ENCODE results near the gene MYRFL. TPM values are rescaled to one million over a fixed set of nuclear protein-coding genes. Genes with fewer than 3 reads are reported as not detected.

The MYRFL gene
- total RNA-seq, 2 experiments from 2014 or later = not detected

DNA sequence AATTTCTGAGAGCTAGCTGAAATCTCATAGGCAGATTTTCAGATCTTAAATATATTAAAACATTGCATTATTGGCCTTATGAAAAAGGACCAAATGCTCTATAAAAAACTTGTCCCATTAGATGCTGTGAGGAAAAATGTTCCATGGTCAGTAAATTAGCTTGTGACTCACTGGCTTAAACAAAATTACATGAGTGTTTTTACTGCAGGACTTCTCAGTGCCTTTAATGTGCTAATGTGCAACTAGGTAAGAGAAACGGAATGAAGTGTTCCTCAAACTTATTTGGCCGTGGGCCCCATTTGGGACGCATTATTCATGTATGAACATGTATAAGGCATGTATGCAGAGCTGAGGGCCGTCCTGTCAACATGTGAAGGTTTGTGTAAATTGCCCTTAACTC lies 41.7 kb downstream of the MYRFL start:
- ChIA-PET CTCF (interaction anchor here (1.1 kb wide), 1 partner anchor 34 kb away, joined by 3 read pairs; no protein-coding TSS in a partner anchor), POLR2A (no interaction called here)
- Mint-ChIP-seq H3K4me1 (ENCODE audit: low read depth) (no peaks in the 10 kb centered on the region), H3K27me3 (peaks cover 10% of the 10 kb centered on the region), H3K36me3 (ENCODE audit: low read depth) (no peaks in the 10 kb centered on the region), H3K4me3 (no peak overlapping the region), H3K27ac (no peak overlapping the region), H3K9me3 (no peaks in the 10 kb centered on the region)
- DNase-seq = no peak
- ATAC-seq = no peak
- no peak for TF ChIP-seq CTCF (IDR thresholded peaks at IDR 0.05)
- intact Hi-C loops (cut with micrococcal nuclease) = no loop called here

DNA sequence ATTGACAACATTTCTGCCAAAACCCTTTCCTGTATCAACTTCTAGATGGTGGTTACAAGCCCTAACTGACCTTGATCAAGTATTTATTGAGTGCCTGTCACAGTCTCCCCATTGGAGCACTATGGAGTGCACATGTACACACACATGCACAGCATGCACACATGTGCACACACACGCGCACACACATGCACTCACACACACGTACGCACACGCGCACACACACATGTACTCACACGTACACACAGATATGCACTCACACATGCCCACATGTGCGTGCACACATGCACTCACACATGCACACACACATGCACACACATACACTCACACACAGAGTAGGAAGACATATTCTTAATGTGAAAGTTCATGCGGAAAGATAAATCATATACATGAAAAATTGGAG lies 43.7 kb downstream of the MYRFL start:
- ChIA-PET POLR2A (no interaction called here), CTCF (interaction anchor here (2.4 kb wide), 1 partner anchor 11 kb away, joined by 11 read pairs; no protein-coding TSS in a partner anchor)
- Mint-ChIP-seq H3K36me3 (ENCODE audit: low read depth) (no peaks in the 10 kb centered on the region), H3K4me1 (ENCODE audit: low read depth) (no peaks in the 10 kb centered on the region), H3K27ac (no peak overlapping the region), H3K9me3 (no peaks in the 10 kb centered on the region), H3K27me3 (peaks cover 11% of the 10 kb centered on the region), H3K4me3 (no peak overlapping the region)
- DNase-seq (no peak), ATAC-seq (no peak)
- intact Hi-C loops (cut with micrococcal nuclease) = no loop called here
- no peak for TF ChIP-seq CTCF (IDR thresholded peaks at IDR 0.05)

DNA sequence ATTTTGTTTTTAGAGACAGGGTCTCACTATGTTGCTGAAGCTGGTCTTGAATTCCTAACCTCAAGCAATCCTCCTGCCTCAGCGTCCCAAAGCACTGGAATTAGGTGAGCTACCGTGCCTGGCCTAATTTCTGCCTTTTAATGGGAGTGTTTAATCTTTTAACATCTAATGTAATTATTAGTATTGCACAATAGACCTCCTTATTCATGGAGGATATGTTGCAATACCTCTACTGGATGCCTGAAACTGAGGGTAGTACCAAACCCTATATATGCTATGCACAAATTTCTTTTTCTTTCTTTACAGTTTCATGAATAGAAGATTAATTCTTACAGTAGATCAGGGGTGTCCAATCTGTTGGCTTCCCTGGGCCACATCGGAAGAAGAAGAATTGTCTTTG lies 47.8 kb downstream of the MYRFL start:
- no peaks in the 10 kb centered on the region for H3K9me3 Mint-ChIP-seq
- TF ChIP-seq CTCF (IDR thresholded peaks at IDR 0.05) = no peak
- ChIA-PET POLR2A (no interaction called here), CTCF (interaction anchor here (0.9 to 1.4 kb wide), 2 partner anchors 9 to 28 kb away, joined by 3 read pairs; no protein-coding TSS in a partner anchor)
- intact Hi-C loops (cut with micrococcal nuclease) = no loop called here
- ATAC-seq = no peak
- H3K27me3 Mint-ChIP-seq = peaks cover 12% of the 10 kb centered on the region
- no peaks in the 10 kb centered on the region for H3K4me1 Mint-ChIP-seq (ENCODE audit: low read depth)
- DNase-seq = no peak
- H3K36me3 Mint-ChIP-seq (ENCODE audit: low read depth) = no peaks in the 10 kb centered on the region
- H3K4me3 Mint-ChIP-seq = no peak overlapping the region
- H3K27ac Mint-ChIP-seq = no peak overlapping the region

DNA sequence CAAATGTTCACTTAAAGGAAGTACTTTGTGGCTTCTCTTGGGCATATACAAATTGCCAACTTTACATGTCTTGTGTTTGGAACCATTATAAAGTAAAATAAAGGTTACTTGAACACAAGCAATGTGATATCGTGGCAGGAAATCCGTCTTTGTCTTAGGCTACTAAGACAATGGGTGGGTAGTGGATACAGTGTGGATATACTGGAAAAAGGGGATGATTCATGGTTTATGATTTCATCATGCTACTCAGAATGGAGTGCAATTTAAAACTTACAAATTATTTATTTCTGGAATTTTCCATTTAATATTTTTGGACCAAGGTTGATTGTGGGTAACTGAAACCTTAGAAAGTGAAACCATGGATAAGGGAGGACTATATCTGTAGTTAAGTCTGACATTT lies 48.4 kb downstream of the MYRFL start:
- intact Hi-C loops (cut with micrococcal nuclease) = no loop called here

DNA sequence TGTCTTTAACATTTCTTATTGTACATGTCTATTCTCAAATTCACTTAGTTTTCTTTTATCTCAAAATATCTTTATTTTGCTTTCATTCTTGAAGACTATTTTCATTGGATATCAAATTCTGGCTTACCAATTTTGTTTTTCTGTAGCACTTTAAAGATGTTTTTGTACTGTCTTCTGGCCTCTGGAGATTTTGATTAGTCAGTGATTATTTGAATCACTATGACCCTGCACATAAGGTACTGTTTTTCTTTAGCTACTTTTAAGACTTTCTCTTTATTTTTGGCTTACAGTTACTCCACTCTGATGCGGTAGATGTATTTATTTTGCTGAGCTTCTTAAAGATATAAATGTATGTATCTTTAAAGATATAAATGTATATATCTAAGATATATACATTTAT lies 49.6 kb downstream of the MYRFL start:
- CTCF ChIA-PET = interaction anchor here (0.9 kb wide), 1 partner anchor 845 kb away, joined by 3 read pairs; no protein-coding TSS in a partner anchor
- intact Hi-C loops (cut with micrococcal nuclease) = no loop called here
- no peak for ATAC-seq

More for the DNA sequence above, 48.4 kb downstream of the MYRFL start:
- Mint-ChIP-seq H3K36me3 (ENCODE audit: low read depth) (no peaks in the 10 kb centered on the region), H3K4me3 (no peak overlapping the region), H3K27me3 (peaks cover 12% of the 10 kb centered on the region), H3K9me3 (no peaks in the 10 kb centered on the region), H3K4me1 (ENCODE audit: low read depth) (no peaks in the 10 kb centered on the region), H3K27ac (no peak overlapping the region)
- ChIA-PET POLR2A (no interaction called here), CTCF (interaction anchor here (0.9 kb wide), 1 partner anchor 27 kb away, joined by 3 read pairs; no protein-coding TSS in a partner anchor)
- ATAC-seq (no peak), DNase-seq (no peak)
- TF ChIP-seq CTCF (IDR thresholded peaks at IDR 0.05) = no peak

More for the DNA sequence above, 49.6 kb downstream of the MYRFL start:
- POLR2A ChIA-PET = no interaction called here
- no peak for TF ChIP-seq CTCF (IDR thresholded peaks at IDR 0.05)
- Mint-ChIP-seq H3K27me3 (peaks cover 22% of the 10 kb centered on the region), H3K4me3 (no peak overlapping the region), H3K27ac (no peak overlapping the region), H3K36me3 (ENCODE audit: low read depth) (no peaks in the 10 kb centered on the region), H3K4me1 (ENCODE audit: low read depth) (no peaks in the 10 kb centered on the region), H3K9me3 (no peaks in the 10 kb centered on the region)
- DNase-seq = no peak
